GM03348 (cell line): ENCODE results near the gene POGZ.

Source experiments
- DNase-seq: peaks from one replicate; pipeline ENCODE4 v3.0.0; 2012; ENCODE audit warnings: low spot score

POGZ gene, protein sequence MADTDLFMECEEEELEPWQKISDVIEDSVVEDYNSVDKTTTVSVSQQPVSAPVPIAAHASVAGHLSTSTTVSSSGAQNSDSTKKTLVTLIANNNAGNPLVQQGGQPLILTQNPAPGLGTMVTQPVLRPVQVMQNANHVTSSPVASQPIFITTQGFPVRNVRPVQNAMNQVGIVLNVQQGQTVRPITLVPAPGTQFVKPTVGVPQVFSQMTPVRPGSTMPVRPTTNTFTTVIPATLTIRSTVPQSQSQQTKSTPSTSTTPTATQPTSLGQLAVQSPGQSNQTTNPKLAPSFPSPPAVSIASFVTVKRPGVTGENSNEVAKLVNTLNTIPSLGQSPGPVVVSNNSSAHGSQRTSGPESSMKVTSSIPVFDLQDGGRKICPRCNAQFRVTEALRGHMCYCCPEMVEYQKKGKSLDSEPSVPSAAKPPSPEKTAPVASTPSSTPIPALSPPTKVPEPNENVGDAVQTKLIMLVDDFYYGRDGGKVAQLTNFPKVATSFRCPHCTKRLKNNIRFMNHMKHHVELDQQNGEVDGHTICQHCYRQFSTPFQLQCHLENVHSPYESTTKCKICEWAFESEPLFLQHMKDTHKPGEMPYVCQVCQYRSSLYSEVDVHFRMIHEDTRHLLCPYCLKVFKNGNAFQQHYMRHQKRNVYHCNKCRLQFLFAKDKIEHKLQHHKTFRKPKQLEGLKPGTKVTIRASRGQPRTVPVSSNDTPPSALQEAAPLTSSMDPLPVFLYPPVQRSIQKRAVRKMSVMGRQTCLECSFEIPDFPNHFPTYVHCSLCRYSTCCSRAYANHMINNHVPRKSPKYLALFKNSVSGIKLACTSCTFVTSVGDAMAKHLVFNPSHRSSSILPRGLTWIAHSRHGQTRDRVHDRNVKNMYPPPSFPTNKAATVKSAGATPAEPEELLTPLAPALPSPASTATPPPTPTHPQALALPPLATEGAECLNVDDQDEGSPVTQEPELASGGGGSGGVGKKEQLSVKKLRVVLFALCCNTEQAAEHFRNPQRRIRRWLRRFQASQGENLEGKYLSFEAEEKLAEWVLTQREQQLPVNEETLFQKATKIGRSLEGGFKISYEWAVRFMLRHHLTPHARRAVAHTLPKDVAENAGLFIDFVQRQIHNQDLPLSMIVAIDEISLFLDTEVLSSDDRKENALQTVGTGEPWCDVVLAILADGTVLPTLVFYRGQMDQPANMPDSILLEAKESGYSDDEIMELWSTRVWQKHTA (N-terminal part only)

DNA sequence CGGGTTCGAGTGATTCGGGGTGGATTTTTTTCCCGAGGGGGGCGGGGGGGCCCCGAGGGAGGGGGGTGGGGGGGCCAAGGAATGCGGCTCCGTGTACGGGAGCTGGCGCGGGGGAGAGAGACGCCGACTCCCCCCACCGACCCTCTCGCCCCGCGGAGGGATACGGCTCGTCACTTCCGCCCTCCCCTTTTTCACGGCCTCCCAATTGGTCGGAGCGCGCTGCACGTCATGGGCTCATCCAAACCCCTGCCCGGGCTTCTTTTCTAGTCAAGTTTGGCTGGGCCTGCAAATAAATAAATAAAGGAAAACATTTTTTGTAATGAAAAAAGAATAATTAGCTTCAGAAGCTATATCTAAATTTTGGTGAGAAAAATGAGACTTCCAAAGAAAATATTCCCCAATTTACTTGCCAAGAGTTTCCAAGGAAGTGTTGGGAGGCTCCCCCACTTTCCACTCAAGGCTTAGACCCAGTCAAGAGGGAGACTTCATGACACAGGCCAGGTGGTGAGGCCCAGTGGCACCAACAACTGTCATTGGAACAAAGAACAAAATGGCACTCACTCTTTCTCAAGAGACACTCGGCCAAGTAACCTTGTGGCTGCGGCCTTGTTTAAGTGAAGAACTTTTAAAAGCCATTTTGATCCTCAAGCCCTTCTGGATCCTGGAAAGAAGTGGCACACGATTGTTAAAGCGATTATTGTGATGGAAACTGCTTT lies at the start of gene POGZ:
TSS of gene POGZ (minus strand) at position 164 of the 716 bp plus-strand sequence. CDS start 17,290 bp downstream, outside the sequence.
- DNase-seq, result peak; percentile 98

DNA sequence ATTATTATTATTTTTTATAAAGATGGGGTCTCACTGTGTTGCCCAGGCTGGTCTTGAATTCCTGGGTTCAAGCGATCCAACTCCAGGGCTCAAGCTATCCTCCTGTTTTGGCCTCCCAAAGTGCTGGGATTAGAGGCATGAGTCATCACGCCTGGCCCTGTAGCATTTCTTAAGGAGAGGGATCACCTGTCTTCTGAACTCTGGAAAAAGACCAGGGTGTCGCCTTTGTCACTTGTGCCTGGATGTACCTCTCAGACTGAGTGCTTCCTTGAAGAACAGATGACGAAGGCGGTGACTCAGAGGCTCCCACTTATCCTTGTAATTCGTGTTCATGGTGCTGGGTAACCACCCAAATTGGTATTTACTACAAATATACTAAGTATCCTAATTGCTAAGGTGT lies 49.5 kb upstream of the POGZ start:
- no peak for DNase-seq

DNA sequence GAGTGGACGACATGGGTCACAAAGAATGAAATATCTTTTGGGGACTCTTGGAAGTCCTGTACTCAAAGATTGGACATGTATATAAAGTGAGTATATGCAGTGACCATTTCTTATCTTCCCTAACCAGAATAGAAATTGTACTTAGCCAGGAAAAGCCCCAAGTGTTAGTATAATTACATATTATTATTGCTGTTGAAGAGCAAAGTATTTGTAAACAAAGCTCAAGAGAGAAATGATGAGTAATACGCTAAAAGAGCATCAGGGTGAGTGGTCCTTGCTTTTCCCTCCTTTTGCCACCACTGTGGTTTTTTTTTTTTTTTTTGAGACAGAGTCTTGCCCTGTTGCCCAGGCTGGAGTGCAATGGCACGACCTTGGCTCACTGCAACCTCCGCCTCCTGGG lies 45.5 kb upstream of the POGZ start:
- no peak for DNase-seq

DNA sequence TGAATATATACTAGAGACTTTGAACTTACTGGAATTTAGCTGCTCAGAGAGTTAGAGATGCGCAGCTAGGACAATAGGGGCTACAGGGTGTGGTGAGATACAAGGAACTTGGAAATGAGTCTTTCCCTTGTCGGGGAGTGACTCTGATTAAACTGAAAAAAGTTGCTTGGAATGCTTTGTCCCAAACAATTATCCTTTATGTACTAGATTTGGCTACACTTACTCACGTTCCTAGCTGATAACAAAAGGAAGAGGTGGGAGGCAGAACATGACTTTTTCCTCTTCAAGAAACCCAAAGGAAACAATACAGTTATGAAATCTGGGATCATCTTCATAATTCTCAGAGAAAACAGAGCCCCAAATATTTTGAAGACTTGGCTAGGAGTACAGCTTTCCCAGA lies 45.0 kb upstream of the POGZ start:
- DNase-seq, result no peak

DNA sequence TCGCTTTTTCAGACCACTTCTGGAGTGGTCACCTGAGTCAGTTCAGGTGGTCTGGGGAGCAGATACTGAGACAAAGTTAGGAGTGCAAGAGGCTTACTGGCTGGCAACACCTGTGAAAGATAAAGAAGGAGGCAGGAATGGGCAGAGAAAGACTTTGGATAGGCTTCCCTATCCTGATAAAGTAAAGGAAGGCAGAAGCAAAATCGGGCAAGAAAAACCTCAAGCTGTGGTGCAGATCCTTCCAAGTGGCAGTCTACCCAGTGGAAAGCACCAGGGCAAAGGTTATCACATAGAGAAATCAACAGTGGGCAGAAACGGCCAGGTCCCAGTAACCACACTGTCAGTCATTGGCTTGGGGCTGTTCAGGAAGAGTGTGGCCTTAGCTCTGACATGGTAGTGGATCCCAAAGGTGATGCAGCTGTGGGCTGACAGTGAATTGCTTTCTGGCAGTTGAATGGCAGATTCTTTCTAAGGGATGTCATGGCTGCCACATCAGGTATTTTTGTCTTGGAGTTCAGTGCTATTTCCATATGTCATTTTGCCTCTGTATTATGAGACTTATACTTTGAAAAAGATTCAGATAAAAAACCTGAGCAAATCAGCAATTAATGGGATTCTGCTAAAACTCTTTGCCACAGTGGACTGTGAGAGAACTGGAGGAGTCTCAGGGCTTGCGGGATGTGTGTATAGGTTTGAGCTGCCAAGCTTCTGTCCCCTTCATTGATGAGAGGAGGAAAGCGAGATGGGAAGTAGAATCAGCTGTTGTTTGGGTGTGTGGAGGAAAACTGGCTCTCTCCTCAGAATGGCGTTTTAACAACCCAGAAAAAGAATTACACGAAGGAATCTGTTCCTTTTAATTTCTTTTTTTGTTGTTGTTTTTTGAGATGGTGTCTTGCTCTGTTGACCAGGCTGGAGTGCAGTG lies 43.8 kb upstream of the POGZ start:
- no peak for DNase-seq

DNA sequence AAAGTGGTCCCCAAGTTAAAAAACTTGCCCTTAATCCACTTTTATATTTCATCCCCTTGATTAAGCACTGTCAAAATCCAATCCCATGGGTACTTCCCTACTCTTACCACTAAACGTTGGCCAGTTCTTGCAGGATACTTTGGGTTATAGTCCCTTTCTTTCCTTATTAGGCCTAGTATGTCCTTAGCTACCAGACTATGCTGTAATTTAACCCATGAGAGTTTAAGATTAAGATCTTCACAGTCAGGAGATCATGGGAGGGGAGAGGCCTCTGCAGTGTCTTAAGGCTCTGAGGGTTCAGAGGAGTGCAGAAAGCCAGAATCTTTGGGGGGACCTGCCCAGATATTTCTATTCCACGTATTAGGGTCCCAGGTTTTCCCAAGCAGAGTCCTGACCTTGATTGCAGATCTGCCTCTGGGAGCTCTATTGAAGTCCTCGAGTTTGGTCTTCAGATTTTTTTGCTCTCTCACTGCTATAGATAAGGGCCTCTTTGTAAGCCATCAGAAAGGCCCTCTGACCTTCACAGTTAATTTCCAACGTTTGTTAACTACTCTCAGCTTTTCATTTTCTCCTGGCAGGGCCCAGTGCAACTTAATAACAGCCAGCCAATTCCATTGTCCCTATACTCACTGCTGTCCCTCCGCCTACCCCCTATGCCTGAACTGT lies 42.9 kb upstream of the POGZ start:
- DNase-seq, result no peak

DNA sequence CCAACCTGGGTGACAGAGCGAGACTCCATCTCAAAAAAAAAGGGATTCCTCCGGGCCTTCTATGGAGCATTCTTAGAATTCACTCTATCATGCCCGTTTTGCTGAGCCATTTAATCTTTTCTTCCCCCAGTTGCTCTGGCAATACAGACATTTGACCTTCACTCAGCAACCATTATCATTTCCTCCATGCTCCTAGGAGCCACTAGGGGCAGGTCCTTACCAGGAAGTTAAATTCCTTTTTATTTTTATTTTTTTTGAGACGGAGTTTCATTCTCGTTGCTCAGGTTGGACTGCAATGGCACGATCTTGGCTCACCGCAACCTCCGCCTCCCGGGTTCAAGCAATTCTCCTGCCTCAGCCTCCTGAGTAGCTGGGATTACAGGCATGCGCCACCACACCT lies 42.2 kb upstream of the POGZ start:
- DNase-seq, result no peak

- no peak for DNase-seq
These were observed 40.6 kb upstream of the POGZ start for GRCh38 chr1:151499930-151500329.

DNA sequence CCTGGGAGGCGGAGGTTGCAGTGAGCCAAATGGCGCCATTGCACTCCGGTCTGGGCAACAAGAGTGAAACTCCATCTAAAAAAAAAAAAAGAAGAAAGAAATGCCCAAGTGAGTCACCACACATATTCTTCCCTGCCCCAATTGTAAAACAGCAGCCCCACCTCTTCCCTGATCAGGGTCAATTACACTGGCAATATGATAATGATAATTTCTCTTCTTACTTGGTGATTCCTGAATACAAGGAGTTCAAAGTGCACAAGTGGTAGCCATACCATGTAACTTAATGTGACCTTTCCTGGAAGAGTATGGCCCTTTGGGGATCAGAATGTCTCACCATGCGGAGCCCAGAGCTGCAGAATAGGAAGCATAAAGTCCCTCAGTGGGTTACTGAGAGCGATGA lies 40.1 kb upstream of the POGZ start:
- no peak for DNase-seq

DNA sequence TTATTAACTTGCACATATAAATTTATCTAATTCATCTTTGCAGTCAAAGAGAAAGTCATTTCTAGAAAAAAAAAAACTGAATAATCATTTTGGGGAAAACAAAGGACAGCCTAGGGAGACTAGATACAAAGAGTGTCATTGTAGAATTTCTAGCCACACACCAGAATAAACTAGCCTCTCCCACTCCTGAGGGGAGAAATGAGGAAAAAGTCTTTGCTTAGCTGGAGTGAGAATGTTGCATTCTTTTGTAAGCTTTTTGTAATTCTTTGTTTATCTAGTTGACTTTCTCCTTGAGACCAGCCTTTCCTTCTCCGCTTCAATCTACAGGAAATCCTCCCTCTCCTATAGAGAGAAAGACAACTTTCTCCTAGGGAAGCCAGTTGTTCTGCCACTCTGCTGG lies 36.0 kb upstream of the POGZ start:
- DNase-seq, result no peak

- DNase-seq, result peak; percentile 53
These were observed 35.5 kb upstream of the POGZ start for GRCh38 chr1:151494741-151495281.

DNA sequence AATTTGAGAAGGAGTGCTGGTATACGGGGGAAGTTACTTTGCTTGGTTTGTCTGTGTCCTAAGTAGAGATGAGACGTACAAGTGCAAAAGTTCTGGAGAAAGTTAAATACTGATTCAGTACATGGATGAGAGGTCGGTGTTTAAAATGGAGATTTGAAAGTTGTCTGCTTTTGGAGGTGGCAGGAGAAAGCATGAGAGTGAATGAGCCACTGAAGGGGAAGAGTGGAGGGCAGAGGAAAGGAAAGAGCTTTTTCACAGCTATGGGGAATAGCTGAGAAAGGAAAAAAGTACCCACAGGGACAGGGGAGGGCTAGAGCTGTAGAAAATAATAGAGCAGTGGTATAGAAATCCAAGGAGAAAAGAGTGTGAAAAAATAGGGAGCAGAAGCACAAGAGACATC lies 33.7 kb upstream of the POGZ start:
- DNase-seq, result no peak

GRCh38 chr1:151492120-151492519 lies 32.8 kb upstream of the POGZ start:
- DNase-seq, result no peak

DNA sequence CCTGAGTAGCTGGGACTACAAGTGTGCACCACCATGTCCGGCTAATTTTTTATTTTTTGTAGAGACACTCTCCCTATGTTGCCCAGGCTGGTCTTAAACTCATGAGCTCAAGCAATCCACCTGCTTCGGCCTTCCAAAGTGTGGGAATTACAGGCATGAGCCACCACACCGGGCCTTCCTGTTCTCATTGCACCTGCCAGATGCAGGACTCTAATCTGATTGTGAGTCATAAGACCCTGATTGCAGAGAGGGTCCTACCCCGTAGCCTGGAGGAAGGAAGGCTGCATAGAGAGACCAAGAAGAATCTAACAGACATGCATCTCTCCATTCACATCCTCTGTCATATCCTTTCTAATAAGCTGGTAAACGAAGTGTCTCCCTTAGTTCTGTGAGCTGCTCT lies 32.3 kb upstream of the POGZ start:
- no peak for DNase-seq

DNA sequence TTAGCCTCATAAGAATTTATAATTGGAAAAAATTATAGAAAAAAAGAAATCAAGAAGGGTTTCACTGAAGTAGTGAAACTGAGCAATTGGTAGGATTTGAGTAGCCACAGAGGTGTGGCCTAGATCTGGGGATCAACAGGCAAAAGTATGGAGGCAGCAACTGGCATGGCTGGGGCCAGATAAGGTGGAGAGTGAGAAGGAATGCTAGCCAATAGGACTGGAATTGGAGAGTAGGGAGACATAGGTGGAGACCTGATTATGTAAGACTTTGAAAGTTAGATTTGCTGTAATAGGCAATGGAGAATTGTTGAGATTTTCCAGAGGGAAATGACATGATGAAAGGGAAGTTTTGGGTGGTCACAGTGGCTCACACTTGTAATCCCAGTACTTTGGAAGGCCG lies 27.3 kb upstream of the POGZ start:
- DNase-seq, result no peak

DNA sequence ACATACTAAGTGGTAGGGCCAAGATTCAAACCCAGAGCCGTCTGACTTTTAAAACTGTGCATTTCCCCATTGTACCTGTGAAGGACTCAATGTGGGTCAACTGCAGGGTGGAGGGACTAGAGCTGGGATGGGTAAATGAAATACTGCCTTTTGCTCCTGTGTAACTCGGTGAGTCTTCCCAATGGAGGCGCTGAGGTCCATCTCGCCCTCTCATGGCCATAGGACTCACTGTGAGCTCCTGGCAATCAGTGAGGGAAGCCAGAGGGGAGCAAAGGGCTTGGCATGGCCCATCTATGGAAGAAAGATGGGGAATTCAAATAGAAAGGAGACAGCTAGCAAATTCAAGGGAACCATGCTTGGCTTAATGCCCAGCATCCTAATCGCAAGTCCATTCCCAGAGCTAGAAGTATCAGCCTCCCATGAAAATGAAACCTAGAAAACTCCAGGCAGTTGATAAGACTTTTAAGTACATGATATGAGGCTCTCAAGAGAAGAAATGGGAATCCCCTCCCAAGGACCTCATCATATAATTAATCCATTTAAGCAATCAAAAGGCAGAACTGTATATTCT lies 26.5 kb upstream of the POGZ start:
- DNase-seq, result no peak

DNA sequence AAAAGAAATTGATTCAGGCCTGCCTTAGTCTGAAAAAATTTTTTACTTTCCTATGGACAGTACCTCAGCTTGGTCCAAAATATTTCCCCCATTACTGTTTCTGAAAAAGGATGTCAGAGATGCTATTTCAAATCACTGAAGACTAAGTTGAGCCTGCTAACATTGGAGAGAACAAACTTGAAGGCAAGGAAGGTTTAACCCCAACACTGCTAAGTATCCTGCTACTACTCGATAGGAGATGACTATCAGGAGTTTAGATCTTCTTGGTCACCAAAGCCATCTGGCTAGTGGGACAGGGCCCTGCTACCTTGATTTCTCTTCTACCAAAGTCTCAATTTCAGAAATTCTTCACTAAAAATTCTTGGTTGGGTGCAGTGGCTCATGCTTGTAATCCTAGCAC lies 22.7 kb upstream of the POGZ start:
- DNase-seq, result no peak

GRCh38 chr1:151479462-151479861 lies 20.2 kb upstream of the POGZ start:
- DNase-seq, result no peak

GRCh38 chr1:151478923-151479322 lies 19.6 kb upstream of the POGZ start:
- DNase-seq, result peak; percentile 42
